GM23338 (cell line): ENCODE results near the gene SARNP. TPM values are rescaled to one million over a fixed set of nuclear protein-coding genes. Genes with fewer than 3 reads are reported as not detected.

Experiments
- ATAC-seq: fragments of 200-7000 bp; cut with Tn5 transposase; 3 replicates; pipeline ENCODE4 v1.9.1; 2020
- DNase-seq: peaks from one replicate; pipeline ENCODE4 v3.0.0-alpha.2; 2015; ENCODE audit warnings: low spot score
- H2AFZ ChIP-seq: fragments of 200-600 bp; sonication (generic); 2 replicates; pipeline ENCODE4 v1.8.0; 2016; ENCODE audit warnings: antibody characterized with exemption, mild to moderate bottlenecking, moderate library complexity
- H3F3A ChIP-seq: fragments of 200-600 bp; sonication (generic); replicated peaks from 2 replicates; pipeline ENCODE4 v1.8.0; 2017; ENCODE audit warnings: antibody characterized with exemption, mixed run types, low read depth
- H3K27ac ChIP-seq: fragments of 200-600 bp; sonication (generic); 2 replicates; pipeline ENCODE4 v1.6.1; 2016; ENCODE audit warnings: low read depth
- H3K27me3 ChIP-seq: fragments of 200-600 bp; sonication (generic); 2 replicates; pipeline ENCODE4 v1.8.0; 2016; ENCODE audit warnings: mild to moderate bottlenecking, mixed run types, moderate library complexity; ENCODE audit not compliant: insufficient read depth
- H3K36me3 ChIP-seq: fragments of 200-600 bp; sonication (generic); 2 replicates; pipeline ENCODE4 v1.8.0; 2016; ENCODE audit warnings: mild to moderate bottlenecking; ENCODE audit not compliant: insufficient read depth
- H3K4me1 ChIP-seq: fragments of 200-600 bp; sonication (generic); 2 replicates; pipeline ENCODE4 v1.8.0; 2016; ENCODE audit warnings: mild to moderate bottlenecking, moderate library complexity; ENCODE audit not compliant: insufficient read depth
- H3K4me2 ChIP-seq: fragments of 200-600 bp; sonication (generic); 2 replicates; pipeline ENCODE4 v1.7.1; 2017; ENCODE audit warnings: mixed run types
- H3K4me3 ChIP-seq: fragments of 200-600 bp; sonication (generic); 2 replicates; pipeline ENCODE4 v1.6.1; 2016; ENCODE audit warnings: mixed run types
- H3K79me2 ChIP-seq: fragments of 200-600 bp; sonication (generic); replicated peaks from 2 replicates; pipeline ENCODE4 v1.8.0; 2017; ENCODE audit warnings: mild to moderate bottlenecking; ENCODE audit not compliant: insufficient read depth
- H3K9me2 ChIP-seq: fragments of 200-600 bp; sonication (generic); 2 replicates; pipeline ENCODE4 v1.8.0; 2017; ENCODE audit not compliant: insufficient read depth
- H4K20me1 ChIP-seq: fragments of 200-600 bp; sonication (generic); replicated peaks from 2 replicates; pipeline ENCODE4 v1.8.0; 2017; ENCODE audit warnings: mild to moderate bottlenecking; ENCODE audit not compliant: insufficient read depth
- H3K27ac Mint-ChIP-seq: 2 replicates; pipeline ENCODE4 v1.8.0; 2020; ENCODE audit warnings: inconsistent platforms, mild to moderate bottlenecking, moderate library complexity, mixed read lengths
- H3K27me3 Mint-ChIP-seq: 3 replicates; pipeline ENCODE4 v1.8.0; 2022; ENCODE audit warnings: low read depth, mild to moderate bottlenecking, moderate library complexity, mixed read lengths, inconsistent platforms; ENCODE audit not compliant: insufficient read depth, poor library complexity
- H3K36me3 Mint-ChIP-seq: 3 replicates; pipeline ENCODE4 v1.8.0; 2021; ENCODE audit warnings: low read depth, mild to moderate bottlenecking, inconsistent platforms, moderate library complexity, mixed read lengths
- H3K4me1 Mint-ChIP-seq: 3 replicates; pipeline ENCODE4 v1.8.0; 2020; ENCODE audit warnings: mild to moderate bottlenecking, inconsistent platforms, mixed read lengths
- H3K4me3 Mint-ChIP-seq: 3 replicates; pipeline ENCODE4 v1.8.0; 2021; ENCODE audit warnings: moderate library complexity, mild to moderate bottlenecking, inconsistent platforms, mixed read lengths
- H3K9me3 Mint-ChIP-seq: 3 replicates; pipeline ENCODE4 v1.8.0; 2020; ENCODE audit warnings: moderate library complexity, mild to moderate bottlenecking, inconsistent platforms, mixed read lengths
- CREB1 ChIP-seq: fragments of 250-450 bp; sonication (Bioruptor Pico); IDR thresholded peaks from 2 replicates; pipeline ENCODE4 v1.5.0; 2020; ENCODE audit warnings: low read depth, mild to moderate bottlenecking, moderate library complexity
- CTCF ChIP-seq, 2 experiments: fragments of 200-600 bp in 1 of 2; sonication (generic) in 1 of 2; conservative IDR thresholded peaks; 2 replicates each; pipeline versions ENCODE4 v1.5.1 to v1.6.1; 2016 to 2017; ENCODE audit warnings: antibody characterized with exemption in 2 of 2, low read depth in 2 of 2, mild to moderate bottlenecking in 2 of 2, moderate library complexity in 1 of 2
- ETS1 ChIP-seq: IDR thresholded peaks from 2 replicates; pipeline ENCODE4 v1.6.1; 2016; ENCODE audit warnings: antibody characterized with exemption
- EZH2 ChIP-seq: fragments of 200-600 bp; sonication (generic); IDR thresholded peaks from one replicate; pipeline ENCODE4 v1.8.0; 2017; ENCODE audit warnings: antibody characterized with exemption, mild to moderate bottlenecking, low read depth; ENCODE audit not compliant: unreplicated experiment
- EZH2phosphoT487 ChIP-seq: fragments of 200-600 bp; sonication (generic); IDR thresholded peaks from one replicate; pipeline ENCODE4 v1.8.1; 2018; ENCODE audit warnings: antibody characterized with exemption; ENCODE audit not compliant: unreplicated experiment
- JUNB ChIP-seq: IDR thresholded peaks from one replicate; pipeline ENCODE4 v1.6.1; 2016; ENCODE audit warnings: antibody characterized with exemption; ENCODE audit not compliant: unreplicated experiment
- NANOG ChIP-seq: IDR thresholded peaks from 2 replicates; pipeline ENCODE4 v1.6.1; 2016; ENCODE audit warnings: antibody characterized with exemption, borderline replicate concordance
- POLR2AphosphoS5 ChIP-seq: IDR thresholded peaks from 2 replicates; pipeline ENCODE4 v1.6.1; 2016; ENCODE audit warnings: antibody characterized with exemption, low read depth
- STAT1 ChIP-seq: IDR thresholded peaks from one replicate; pipeline ENCODE4 v1.6.1; 2016; ENCODE audit warnings: antibody characterized with exemption; ENCODE audit not compliant: unreplicated experiment
- ZNF462 ChIP-seq: fragments of 250-450 bp; sonication (Bioruptor Pico); IDR thresholded peaks from 2 replicates; pipeline ENCODE4 v1.5.0; 2020; ENCODE audit warnings: mild to moderate bottlenecking, moderate library complexity
- polyA plus RNA-seq: library from polyadenylated mRNA; unstranded; fragments of >200 nt; fragmentation: Nextera tagmentation; extraction: Ambion mirVana; gene quantifications from 2 replicates; pipeline ENCODE4 v1.2.1, GENCODE V29; 2016
- total RNA-seq: library from RNA; depleted of rRNA; stranded (reverse); fragments of >200 nt; shearing (Covaris generic); gene quantifications from 2 replicates; pipeline ENCODE4 v1.2.3, GENCODE V29; 2014
- TF ChIP-seq, protein P1 (sequence below): IDR thresholded peaks from one replicate; pipeline ENCODE4 v1.6.1; 2018; ENCODE audit warnings: antibody characterized with exemption; ENCODE audit not compliant: unreplicated experiment

SARNP gene
- total and polyA plus RNA-seq, 2 experiments from 2014 or later = 96.0 to 313 TPM

DNA sequence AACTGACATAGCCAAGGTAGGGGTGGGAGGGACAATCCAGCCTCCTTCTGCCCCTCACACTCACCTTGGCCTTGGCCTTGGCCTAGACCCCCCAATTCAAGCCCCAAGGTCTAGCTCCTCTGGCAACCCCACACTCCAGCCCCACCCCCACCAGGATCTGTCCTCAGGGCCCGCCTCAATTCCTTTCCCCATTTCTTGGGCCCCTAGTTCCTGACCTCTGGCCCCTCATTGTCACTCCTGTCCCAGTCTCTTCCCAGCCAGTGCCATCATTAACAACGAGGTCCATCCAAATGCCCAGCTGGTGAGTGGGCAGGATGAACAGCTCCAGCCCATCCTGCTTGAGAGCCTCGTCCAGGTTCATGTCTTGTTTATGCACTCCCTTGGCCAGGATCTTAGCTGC, 81.4 kb downstream of the SARNP start (continued):
- TF ChIP-seq ZNF462 (no peak), POLR2AphosphoS5 (no peak), STAT1 (no peak), NANOG (no peak), CREB1 (CRISPR knock-in tag) (no peak)
- TF ChIP-seq, protein P1, sequence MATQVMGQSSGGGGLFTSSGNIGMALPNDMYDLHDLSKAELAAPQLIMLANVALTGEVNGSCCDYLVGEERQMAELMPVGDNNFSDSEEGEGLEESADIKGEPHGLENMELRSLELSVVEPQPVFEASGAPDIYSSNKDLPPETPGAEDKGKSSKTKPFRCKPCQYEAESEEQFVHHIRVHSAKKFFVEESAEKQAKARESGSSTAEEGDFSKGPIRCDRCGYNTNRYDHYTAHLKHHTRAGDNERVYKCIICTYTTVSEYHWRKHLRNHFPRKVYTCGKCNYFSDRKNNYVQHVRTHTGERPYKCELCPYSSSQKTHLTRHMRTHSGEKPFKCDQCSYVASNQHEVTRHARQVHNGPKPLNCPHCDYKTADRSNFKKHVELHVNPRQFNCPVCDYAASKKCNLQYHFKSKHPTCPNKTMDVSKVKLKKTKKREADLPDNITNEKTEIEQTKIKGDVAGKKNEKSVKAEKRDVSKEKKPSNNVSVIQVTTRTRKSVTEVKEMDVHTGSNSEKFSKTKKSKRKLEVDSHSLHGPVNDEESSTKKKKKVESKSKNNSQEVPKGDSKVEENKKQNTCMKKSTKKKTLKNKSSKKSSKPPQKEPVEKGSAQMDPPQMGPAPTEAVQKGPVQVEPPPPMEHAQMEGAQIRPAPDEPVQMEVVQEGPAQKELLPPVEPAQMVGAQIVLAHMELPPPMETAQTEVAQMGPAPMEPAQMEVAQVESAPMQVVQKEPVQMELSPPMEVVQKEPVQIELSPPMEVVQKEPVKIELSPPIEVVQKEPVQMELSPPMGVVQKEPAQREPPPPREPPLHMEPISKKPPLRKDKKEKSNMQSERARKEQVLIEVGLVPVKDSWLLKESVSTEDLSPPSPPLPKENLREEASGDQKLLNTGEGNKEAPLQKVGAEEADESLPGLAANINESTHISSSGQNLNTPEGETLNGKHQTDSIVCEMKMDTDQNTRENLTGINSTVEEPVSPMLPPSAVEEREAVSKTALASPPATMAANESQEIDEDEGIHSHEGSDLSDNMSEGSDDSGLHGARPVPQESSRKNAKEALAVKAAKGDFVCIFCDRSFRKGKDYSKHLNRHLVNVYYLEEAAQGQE = no peak

DNA sequence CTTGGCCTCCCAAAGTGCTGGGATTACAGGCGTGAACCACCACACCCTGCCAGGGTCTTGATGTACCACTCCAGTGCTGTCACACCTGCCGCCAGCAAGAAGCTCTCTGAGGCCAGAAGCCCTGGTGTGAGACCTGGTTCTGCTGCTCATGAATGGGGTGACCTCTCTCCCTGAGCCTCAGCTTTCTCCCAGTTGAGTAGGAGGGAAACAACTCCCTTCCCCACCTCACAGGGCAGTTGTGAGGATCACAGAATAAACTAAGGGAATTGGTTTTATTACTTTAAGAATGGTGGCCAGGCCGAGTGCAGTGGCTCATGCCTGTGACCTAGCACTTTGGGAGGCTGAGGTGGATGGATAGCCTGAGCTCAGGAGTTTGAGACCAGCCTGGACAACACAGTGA, 82.9 kb downstream of the SARNP start:
- no peaks in the 10 kb centered on the region; the same call in 2 of the 3 replicates for H3K9me3 Mint-ChIP-seq
- peaks cover 33% of the 10 kb centered on the region for H3K4me1 Mint-ChIP-seq
- no peaks in the 10 kb centered on the region for H4K20me1 ChIP-seq
- no peak overlapping the region for H3K27ac Mint-ChIP-seq
- no peaks in the 10 kb centered on the region for H3K27me3 ChIP-seq
- TF ChIP-seq STAT1 (no peak), EZH2phosphoT487 (no peak), CTCF (conservative IDR thresholded peaks at IDR 0.05; ENCODE audit: low read depth in 2 of 2) (no peak), ETS1 (no peak), EZH2 (no peak), JUNB (no peak)
- H3K27ac ChIP-seq = no peak overlapping the region
- ATAC-seq = no peak
- H3K4me3 Mint-ChIP-seq = no peak overlapping the region
- DNase-seq = no peak
- H3K79me2 ChIP-seq = no peaks in the 10 kb centered on the region; the same call in 1 of the 2 replicates
- H3K4me2 ChIP-seq = no peak overlapping the region
- no peak overlapping the region for H3K4me3 ChIP-seq
- peaks cover 25% of the 10 kb centered on the region; the same call in 1 of the 2 replicates for H3K4me1 ChIP-seq
- peaks cover 19% of the 10 kb centered on the region for H3K27me3 Mint-ChIP-seq
- H3F3A ChIP-seq = peaks cover 8% of the 10 kb centered on the region; the same call in 1 of the 2 replicates
- no peaks in the 10 kb centered on the region for H3K9me2 ChIP-seq
- no peaks in the 10 kb centered on the region for H3K36me3 ChIP-seq
- no peaks in the 10 kb centered on the region; the same call in 2 of the 3 replicates for H3K36me3 Mint-ChIP-seq
- no peak overlapping the region for H2AFZ ChIP-seq
